Endothelial cell of umbilical vein (primary cell): ENCODE data around the gene VCAN.

Experiments
- CTCF ChIP-seq, 2 donors: IDR thresholded peaks; 1 replicate in 1 of 2; 2 replicates in 1 of 2; pipeline ENCODE4 v1.5.1; 2011; ENCODE audit warnings: low read length in 2 of 2, mild to moderate bottlenecking in 2 of 2, moderate library complexity in 2 of 2, control low read depth in 1 of 2, inconsistent platforms in 1 of 2, low read depth in 1 of 2; ENCODE audit not compliant: insufficient read depth in 1 of 2; ENCODE audit errors: extremely low read depth in 1 of 2
- GATA2 ChIP-seq: IDR thresholded peaks from 2 replicates; pipeline ENCODE4 v1.7.0; 2011; ENCODE audit warnings: low read depth, mild to moderate bottlenecking, moderate library complexity, mixed read lengths, low read length; ENCODE audit not compliant: insufficient read length, insufficient read depth
- MAX ChIP-seq: IDR thresholded peaks from 2 replicates; pipeline ENCODE4 v1.6.1; 2011; ENCODE audit not compliant: insufficient read depth, insufficient read length
- POLR2AphosphoS5 ChIP-seq: IDR thresholded peaks from 2 replicates; pipeline ENCODE4 v1.6.1; 2012; ENCODE audit warnings: low read depth, mild to moderate bottlenecking, control low read depth, low read length, moderate library complexity; ENCODE audit not compliant: insufficient read depth

DNA sequence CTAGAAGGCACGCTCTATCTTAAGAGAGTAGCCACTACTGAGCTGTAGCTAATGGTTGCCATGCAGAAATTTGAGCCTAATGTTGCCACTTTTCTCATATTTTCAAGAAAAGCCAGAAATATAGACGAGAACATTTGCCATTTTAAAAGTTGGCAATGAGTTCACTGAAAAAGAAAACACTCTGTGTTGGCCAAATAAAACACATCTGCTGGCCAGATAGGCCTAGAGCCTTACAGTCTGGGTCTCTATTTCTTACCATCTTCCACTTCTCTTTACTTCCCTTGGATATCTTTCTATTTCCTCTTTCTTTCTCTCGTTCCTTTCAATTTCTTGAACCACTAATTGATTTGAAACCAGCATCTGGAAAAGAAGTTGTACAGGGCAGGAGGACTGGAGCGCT is 36.6 kb upstream of the VCAN start:
- TF ChIP-seq MAX (no peak), GATA2 (no peak), CTCF (IDR thresholded peaks at IDR 0.05; ENCODE audit: extremely low read depth in 1 of 2, insufficient read depth in 1 of 2, low read depth in 1 of 2, low read length in 2 of 2) (no peak), POLR2AphosphoS5 (no peak)
